Hepatocyte (in vitro differentiated cells): ENCODE results near the gene P2RY12. TPM values are rescaled to one million over a fixed set of nuclear protein-coding genes. Genes with fewer than 3 reads are reported as not detected.

Source experiments
- DNase-seq: peaks from one replicate; pipeline ENCODE4 v3.0.0-alpha.2; 2016; ENCODE audit warnings: low spot score
- H2AFZ ChIP-seq: fragments of 200-600 bp; sonication (generic); 2 replicates; pipeline ENCODE4 v1.6.0; 2016; ENCODE audit warnings: antibody characterized with exemption, mild to moderate bottlenecking
- H3K27ac ChIP-seq: fragments of 200-600 bp; sonication (generic); 2 replicates; pipeline ENCODE4 v1.5.1; 2016; ENCODE audit warnings: mild to moderate bottlenecking
- H3K27me3 ChIP-seq: fragments of 200-600 bp; sonication (generic); 2 replicates; pipeline ENCODE4 v1.6.1; 2016
- H3K36me3 ChIP-seq: fragments of 200-600 bp; sonication (generic); replicated peaks from 2 replicates; pipeline ENCODE4 v1.5.1; 2016; ENCODE audit warnings: low read depth; ENCODE audit not compliant: insufficient read depth
- H3K4me1 ChIP-seq: fragments of 200-600 bp; sonication (generic); 2 replicates; pipeline ENCODE4 v1.5.1; 2016; ENCODE audit warnings: mild to moderate bottlenecking, moderate library complexity; ENCODE audit not compliant: insufficient read depth
- H3K4me2 ChIP-seq: fragments of 200-600 bp; sonication (generic); 2 replicates; pipeline ENCODE4 v1.6.0; 2016
- H3K4me3 ChIP-seq: fragments of 200-600 bp; sonication (generic); 2 replicates; pipeline ENCODE4 v1.5.1; 2016; ENCODE audit warnings: mild to moderate bottlenecking
- H3K79me2 ChIP-seq: fragments of 200-600 bp; sonication (generic); 2 replicates; pipeline ENCODE4 v1.6.0; 2017; ENCODE audit warnings: mild to moderate bottlenecking
- H3K9me2 ChIP-seq: fragments of 200-600 bp; sonication (generic); replicated peaks from 2 replicates; pipeline ENCODE4 v1.6.0; 2017; ENCODE audit warnings: mild to moderate bottlenecking; ENCODE audit not compliant: insufficient read depth
- H3K9me3 ChIP-seq: fragments of 200-600 bp; sonication (generic); 2 replicates; pipeline ENCODE4 v1.5.1; 2016; ENCODE audit warnings: low read depth, mild to moderate bottlenecking
- H4K20me1 ChIP-seq: fragments of 200-600 bp; sonication (generic); 2 replicates; pipeline ENCODE4 v1.6.0; 2016; ENCODE audit warnings: mild to moderate bottlenecking; ENCODE audit not compliant: insufficient read depth, poor library complexity, severe bottlenecking
- CTCF ChIP-seq: fragments of 200-600 bp; sonication (generic); IDR thresholded peaks from 2 replicates; pipeline ENCODE4 v1.5.1; 2016; ENCODE audit warnings: antibody characterized with exemption, mild to moderate bottlenecking; ENCODE audit not compliant: poor library complexity
- EZH2 ChIP-seq: fragments of 200-600 bp; sonication (generic); IDR thresholded peaks from 2 replicates; pipeline ENCODE4 v1.6.1; 2016; ENCODE audit warnings: antibody characterized with exemption, mild to moderate bottlenecking, borderline replicate concordance
- EZH2phosphoT487 ChIP-seq: fragments of 200-600 bp; sonication (generic); IDR thresholded peaks from one replicate; pipeline ENCODE4 v1.6.1; 2018; ENCODE audit warnings: antibody characterized with exemption, mild to moderate bottlenecking, low read depth, moderate library complexity; ENCODE audit not compliant: unreplicated experiment, severe bottlenecking
- WGBS: methylation state at CpG from one replicate; pipeline ENCODE4 v1.1.6; 2016; ENCODE audit warnings: low lambda C conversion rate; ENCODE audit errors: missing lambda C conversion rate; 5-methylcytosine and 5-hydroxymethylcytosine counted together
- polyA plus RNA-seq: library from polyadenylated mRNA; unstranded; fragments of >200 nt; fragmentation: Nextera tagmentation; extraction: Ambion mirVana; gene quantifications from 2 replicates; pipeline ENCODE4 v1.2.1, GENCODE V29; 2016
- total RNA-seq: library from RNA; depleted of rRNA; stranded (reverse); fragments of >200 nt; gene quantifications from 2 replicates; pipeline ENCODE4 v1.2.3, GENCODE V29; 2014

Gene P2RY12
- total and polyA plus RNA-seq, 2 experiments from 2014 or later = 0.07 TPM; not detected in 1

GRCh38 chr3:151395806-151396205, 11.3 kb upstream of the P2RY12 start:
- no peaks in the 10 kb centered on the region for H3K79me2 ChIP-seq
- no peak overlapping the region for H3K4me2 ChIP-seq
- no peak for TF ChIP-seq CTCF
- no peak for TF ChIP-seq EZH2
- TF ChIP-seq EZH2phosphoT487 = no peak
- no peaks in the 10 kb centered on the region for H4K20me1 ChIP-seq
- H3K27me3 ChIP-seq = no peaks in the 10 kb centered on the region
- no peak overlapping the region for H3K27ac ChIP-seq
- H3K9me3 ChIP-seq = no peaks in the 10 kb centered on the region
- no peak overlapping the region for H3K4me3 ChIP-seq
- H2AFZ ChIP-seq = no peak overlapping the region
- WGBS = 99% methylated on average over 3 of the region's 3 CpGs
- H3K9me2 ChIP-seq = no peaks in the 10 kb centered on the region
- H3K36me3 ChIP-seq = no peaks in the 10 kb centered on the region
- H3K4me1 ChIP-seq = no peaks in the 10 kb centered on the region
- no peak for DNase-seq

GRCh38 chr3:151394611-151395010, 10.1 kb upstream of the P2RY12 start:
- H4K20me1 ChIP-seq = no peaks in the 10 kb centered on the region
- 91% methylated on average over 8 of the region's 8 CpGs for WGBS
- no peak for DNase-seq
- no peaks in the 10 kb centered on the region for H3K27me3 ChIP-seq
- no peak for TF ChIP-seq EZH2phosphoT487
- no peak for TF ChIP-seq EZH2
- no peak for TF ChIP-seq CTCF
- H2AFZ ChIP-seq = no peak overlapping the region
- H3K4me1 ChIP-seq = no peaks in the 10 kb centered on the region
- H3K27ac ChIP-seq = no peak overlapping the region
- no peaks in the 10 kb centered on the region for H3K79me2 ChIP-seq
- no peaks in the 10 kb centered on the region for H3K36me3 ChIP-seq
- H3K4me2 ChIP-seq = no peak overlapping the region
- no peaks in the 10 kb centered on the region for H3K9me3 ChIP-seq
- no peaks in the 10 kb centered on the region for H3K9me2 ChIP-seq
- H3K4me3 ChIP-seq = no peak overlapping the region

GRCh38 chr3:151393941-151394340, 9.4 kb upstream of the P2RY12 start:
- no peak for DNase-seq
- Histone ChIP-seq H3K9me3 (no peaks in the 10 kb centered on the region), H4K20me1 (no peaks in the 10 kb centered on the region), H2AFZ (no peak overlapping the region), H3K79me2 (no peaks in the 10 kb centered on the region), H3K9me2 (no peaks in the 10 kb centered on the region), H3K27me3 (no peaks in the 10 kb centered on the region), H3K27ac (no peak overlapping the region), H3K4me3 (no peak overlapping the region), H3K4me1 (no peaks in the 10 kb centered on the region), H3K36me3 (no peaks in the 10 kb centered on the region), H3K4me2 (no peak overlapping the region)
- WGBS = 52% methylated on average over 4 of the region's 4 CpGs
- TF ChIP-seq CTCF = no peak
- TF ChIP-seq EZH2phosphoT487 = no peak
- TF ChIP-seq EZH2 = no peak
